Measurements from ENCODE around the gene SLC6A3.

SLC6A3 gene

DNA sequence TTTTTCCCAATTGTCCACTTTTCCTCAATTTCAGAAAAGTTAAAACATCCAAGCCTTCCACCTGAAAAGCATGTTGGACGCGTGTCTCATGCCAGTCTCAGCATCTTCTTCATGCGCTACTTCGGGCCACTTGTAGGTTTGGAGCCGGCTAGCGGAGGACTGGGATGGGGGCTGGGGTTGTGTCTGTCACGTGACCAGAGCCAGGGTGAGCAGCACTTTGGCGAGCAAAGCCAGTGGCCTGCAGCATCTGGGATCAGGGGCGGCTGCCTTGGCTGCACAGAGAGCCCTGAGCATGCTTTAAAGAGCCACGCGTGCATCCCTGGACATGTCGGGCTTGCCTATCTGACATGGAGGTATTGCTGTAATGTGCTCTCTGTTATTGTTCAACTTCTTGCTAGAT is 41.2 kb downstream of the SLC6A3 start:
- FAIRE-seq, result no peak

DNA sequence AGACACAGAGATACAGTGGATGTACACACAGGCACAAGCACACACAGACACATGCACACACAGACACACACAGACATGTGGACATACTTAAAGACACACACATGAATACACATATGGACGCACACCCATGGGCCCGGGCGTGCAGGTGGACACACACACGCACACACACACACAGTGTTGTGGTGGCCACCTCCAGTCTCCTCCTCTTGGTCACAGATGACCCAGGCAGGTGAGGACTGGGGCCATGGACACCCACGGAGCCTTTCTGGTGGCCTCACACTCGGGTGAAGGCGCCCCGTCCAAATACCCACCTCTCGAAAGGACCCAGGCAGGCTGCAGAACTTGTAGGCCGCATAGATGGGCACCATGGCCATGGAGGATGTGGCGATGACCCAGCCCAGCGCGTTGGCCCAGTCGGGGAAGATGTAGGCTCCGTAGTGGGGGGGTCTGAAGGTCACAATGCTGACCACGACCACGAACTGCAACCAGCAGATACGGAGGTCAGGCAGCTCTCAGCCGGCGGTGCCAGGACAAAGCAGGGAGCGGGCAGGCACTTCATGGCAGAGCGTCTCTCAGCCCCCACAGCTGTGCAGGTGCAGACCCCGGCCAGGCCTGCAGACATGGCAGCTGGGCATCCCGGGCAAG is 42.5 kb downstream of the SLC6A3 start:
- FAIRE-seq, result no peak

DNA sequence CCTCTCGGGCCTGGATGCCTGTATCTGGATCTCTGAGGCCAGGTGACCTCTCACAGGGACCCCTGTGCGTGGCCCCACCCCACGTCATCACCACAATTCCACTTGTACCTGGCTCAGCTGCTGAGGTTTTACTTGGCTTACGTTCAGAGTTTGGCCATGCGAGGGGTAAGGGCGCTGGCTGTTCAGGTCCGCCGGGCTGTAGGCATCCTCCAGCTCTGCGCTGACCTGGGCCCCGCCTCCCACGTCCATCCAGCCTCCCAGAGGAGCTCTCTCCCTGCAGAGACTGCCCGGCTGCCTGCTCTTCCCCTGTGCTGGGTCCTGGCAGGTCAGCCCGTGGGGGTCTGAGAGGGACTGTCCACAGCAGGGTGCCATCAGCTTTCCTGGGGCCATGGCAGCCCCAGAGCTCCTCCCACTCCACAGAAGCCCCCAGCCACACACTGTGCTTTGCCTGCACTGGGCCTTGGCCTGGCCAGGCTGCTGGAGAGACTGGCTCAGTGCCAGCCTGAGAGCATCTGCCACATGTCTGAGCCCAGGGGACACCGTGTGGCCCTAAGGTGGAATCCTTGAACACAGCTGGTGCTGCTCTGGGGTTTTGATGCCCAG is 43.6 kb downstream of the SLC6A3 start:
- FAIRE-seq, result no peak

DNA sequence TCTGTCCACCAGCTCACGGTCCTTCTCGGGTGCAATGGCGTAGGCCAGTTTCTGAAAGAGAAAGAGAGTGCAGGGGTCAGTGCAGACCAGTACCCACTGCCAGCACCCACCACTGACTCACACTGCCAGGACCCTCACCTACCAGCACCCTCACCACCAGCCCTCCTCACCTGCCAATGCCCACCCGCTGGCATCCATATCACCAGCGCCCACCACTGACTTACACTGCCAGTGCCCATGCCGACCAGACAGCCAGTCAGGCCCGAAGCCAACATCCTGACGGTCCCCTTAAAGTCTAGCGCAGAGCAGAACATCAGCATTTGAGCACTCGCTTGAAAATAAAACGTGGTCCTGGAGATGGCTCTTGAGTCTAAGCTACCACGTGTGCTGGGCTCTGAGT is 44.3 kb downstream of the SLC6A3 start:
- no peak for FAIRE-seq

DNA sequence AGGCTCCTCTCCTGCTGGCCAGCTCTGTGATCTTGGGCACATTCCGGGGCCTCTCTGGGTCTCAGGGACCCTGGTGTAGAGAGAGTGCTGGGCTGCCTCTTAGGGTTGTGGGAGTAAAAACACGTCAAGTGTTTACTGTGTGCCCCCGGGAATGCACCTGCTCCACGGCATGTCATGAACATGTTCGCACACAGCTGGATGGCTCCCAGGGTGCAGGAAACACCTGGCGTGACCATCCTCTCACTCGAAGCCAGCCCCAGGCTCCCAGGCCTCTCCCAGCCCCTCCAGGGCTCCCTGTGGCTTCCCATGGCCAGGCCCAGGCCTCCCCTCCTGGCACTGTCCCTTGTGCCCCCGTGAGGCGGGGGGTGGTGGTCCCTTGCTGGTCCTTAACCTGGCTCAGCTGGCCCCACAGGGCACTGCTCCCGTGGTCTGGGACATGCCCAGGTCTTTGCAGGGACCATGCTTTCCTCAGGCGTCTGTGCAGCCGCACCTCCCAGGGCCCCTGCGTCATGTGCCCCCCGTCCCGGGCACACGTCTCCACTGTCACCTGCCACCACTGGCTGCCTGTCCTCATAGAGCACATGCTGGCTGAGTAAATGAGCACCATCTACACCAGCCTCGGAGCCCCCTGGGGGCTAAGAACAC is 44.9 kb downstream of the SLC6A3 start:
- FAIRE-seq, result no peak

DNA sequence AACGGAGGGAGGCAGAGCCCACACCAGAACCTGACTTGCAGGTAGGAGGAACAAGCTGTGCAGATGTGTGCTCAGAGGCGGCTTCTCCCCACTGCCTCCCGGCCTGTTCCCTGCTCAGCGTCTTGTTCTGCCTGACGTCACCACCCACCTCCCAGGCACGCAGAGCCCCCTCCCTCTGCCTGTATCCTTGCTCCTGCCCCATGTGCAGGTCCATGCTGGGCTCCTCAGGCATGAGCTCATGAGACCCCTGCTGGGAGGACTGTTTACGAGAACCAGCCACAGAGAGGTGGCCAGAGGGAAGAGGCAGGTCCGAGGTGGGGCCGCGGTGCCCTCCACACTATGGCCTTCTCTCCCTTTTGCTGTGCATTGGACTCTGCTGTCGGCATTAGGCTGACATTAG is 45.5 kb downstream of the SLC6A3 start:
- no peak for FAIRE-seq

DNA sequence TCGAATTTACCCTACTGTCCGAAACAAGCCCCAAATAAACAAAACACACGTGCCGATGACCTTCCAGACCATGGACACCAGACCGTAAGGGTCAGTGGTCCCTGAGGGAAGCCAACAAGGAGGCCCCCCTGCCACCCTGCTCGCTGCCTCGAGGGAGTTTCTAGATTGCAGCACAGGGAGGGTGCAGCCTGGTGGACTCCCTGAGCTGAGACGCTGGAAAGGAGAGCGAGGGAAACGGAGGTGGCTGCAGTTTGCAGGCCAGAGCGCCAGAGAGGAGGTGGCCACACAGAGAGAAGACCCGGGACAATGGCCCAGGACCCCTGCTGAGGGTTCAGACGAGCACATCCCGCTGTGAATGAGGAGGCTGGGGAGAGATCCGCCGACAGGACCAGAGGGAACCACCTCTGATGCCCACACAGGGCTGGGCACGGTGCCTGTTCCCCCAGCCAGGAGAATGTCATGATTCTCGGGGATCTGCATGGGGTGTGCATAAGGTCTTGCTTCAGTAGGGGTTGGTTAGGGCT is 48.9 kb downstream of the SLC6A3 start:
- no peak for FAIRE-seq

DNA sequence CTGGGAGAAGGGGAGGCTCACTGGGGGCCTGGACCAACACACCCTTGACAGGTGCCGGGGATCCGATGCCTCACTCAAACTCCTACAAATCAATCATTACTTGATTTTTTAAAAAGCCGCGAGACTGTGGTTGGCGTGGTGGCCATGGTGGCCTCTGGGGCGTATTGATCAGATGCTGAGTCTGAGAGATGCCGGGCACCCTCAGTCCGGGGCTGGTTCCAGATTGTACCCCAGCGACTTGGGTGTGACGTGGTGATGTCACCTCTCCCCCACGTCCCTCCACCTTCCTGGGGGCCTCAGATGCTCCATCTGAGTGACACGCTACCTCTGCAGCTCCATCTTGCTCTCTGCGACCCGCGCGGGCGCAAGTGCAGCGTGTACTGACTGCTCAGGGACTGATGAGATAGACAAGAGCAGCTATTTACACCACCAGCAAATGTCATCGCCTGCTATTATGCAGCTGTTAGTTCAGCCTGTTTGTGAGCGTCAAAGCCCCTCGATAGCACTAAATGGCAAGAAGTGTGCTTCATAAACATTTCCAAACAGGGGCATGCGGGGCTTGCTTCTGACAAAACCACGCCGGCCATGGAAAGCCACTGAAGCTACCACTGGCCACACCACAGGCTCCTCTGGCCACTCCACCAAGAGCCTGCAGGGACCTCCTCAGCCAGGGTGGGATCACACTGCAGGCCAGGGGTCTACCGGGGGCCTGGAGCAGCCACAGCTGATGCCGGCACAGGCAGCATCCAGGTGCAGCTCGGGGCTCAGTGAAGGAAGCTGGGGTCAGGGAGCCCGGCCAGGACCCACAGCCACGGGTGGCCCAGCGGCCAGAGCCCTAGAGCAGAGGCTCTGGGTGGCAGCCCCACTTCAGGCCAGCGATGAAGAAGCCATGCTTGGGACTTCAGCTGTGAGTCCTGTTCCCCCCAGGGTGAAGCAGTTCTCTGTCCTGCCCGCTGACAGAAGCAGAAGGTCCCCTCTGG is 50.1 kb downstream of the SLC6A3 start:
- no peak for FAIRE-seq

DNA sequence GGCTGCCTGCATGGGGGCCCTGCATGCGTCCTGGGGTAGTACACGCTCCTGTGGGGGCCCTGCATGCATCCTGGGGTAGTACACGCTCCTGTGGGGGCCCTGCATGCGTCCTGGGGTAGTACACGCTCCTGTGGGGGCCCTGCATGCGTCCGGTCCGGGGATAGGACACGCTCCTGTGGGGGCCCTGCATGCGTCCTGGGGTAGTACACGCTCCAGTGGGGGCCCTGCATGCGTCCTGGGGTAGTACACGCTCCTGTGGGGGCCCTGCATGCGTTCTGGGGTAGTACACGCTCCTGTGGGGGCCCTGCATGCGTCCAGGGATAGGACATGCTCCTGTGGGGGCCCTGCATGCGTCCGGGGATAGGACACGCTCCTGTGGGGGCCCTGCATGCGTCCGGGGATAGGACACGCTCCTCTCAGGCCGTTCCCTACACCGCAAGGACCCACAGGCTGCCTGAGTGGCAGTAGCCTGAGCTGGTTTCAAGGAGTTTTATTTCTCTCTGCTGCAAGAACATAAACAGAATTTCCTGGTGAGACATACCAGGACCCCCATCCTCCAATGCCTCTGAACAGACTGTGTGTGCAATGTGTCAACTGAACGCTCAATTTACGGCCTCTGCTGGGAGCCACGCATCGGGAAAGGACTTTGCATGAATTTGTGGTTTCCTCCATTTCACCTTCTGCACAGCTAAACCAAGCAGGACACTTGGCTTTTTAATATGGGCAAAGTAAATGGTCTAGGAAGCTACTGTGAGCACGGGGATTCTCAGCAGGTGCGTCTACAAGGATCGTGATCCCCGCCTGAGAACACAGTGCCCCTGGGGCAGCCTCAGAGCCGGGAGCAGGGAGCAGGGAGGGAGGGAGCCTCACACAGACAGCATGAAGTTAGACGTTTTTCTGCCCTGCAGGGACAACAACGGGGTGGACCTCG is 51.4 kb downstream of the SLC6A3 start:
- no peak for FAIRE-seq

DNA sequence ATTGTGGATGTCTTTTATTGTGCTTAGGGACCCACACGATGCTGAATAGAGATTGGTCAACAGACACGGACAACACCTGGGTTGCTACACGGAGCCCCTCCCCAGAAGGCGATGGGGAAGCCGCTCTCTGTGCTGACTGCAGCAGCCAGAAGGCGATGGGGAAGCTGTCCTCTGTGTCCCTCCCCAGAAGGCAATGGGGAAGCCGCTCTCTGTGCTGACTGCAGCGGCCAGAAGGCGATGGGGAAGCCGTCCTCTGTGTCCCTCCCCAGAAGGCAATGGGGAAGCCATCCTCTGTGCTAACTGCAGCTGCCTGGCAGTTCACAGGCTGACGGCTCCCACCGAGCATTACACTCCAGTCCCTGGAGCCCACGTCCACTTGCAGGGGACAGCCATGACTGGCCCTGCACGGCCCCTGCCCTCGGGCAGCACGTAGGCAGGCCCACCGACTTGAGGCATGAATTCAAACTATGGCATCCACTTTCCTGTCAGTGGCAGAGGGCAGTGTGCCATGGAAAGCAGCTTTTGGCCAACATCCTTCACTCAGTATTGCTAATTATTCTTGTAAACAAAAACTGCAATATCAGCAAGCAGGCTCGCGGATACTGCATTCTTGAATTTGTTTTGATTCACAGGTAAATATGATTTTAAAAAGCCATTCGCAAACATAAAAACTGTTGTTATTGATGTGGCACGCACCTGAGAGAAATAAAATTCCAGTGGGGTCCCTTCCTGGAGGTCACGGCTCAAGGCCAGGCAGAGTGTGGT is 52.3 kb downstream of the SLC6A3 start:
- no peak for FAIRE-seq

DNA sequence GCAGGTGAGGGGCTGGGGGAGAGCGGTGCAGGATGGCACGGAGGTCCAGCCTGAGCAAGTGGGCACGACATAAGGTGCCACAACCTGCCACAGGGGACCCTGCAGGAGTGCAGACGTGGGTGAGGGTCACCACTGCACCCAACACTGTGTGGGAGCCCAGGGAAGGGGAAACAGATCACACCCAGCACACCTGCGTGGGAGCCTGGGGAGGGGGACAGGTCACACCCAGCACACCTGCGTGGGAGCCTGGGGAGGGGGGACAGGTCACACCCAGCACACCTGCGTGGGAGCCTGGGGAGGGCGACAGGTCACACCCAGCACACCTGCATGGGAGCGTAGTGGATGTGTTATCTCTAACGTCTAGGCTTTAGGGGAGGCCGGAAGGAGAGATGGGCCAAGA is 53.0 kb downstream of the SLC6A3 start:
- FAIRE-seq, result no peak

DNA sequence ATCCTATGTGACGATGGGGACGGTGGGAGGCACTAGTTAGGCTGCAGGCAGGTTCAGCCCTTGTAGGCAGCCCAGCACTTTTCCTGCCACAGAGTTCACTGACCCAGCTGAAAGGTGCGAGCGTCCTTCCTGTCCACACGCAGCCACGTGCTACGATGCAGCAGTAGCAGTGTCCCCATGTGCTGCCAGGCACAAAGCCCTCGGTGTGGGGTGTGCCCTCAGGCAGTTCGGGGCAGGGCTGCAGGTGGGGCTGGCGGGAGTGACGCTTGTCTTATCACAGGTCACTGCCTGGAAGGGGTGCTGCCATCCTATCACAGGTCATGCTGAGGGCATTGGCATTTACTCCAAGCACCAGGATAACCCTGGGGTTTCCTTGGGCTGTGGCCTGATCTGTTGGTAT is 53.5 kb downstream of the SLC6A3 start:
- no peak for FAIRE-seq

DNA sequence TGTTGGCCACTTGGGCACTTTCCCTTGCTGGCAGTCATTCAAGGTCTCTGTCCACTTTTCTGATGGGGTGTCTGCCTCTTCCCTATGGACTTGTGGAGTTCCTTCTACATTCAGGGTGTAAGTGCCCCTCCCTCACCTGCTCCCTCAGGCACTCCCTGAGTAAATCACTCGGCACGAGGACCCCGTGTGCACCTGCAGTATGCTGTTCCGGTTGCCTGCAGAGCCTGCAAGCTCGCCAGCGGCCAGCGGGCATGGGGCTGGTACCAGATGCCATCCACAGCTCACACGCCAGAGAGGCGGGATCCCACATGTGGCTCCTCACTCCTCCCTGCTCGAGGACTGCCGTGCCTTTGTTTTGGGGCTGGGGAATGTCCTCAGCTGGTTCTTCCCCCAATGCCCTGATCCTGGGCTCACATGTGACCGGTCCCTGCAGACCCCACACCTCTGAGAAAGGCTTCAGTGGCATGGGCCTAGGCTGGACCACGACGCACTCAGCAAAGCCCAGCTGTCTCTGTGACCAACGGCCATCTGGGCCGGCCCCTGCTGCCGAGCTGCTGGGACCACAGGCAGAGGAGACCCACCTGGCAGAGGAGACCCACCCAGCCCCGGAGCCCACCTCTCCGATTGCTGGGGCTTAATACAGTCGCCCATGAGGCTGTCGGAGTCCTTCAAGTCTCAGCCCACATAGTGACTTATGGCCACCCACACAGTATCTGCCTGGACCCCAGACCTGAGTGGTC is 54.2 kb downstream of the SLC6A3 start:
- no peak for FAIRE-seq

DNA sequence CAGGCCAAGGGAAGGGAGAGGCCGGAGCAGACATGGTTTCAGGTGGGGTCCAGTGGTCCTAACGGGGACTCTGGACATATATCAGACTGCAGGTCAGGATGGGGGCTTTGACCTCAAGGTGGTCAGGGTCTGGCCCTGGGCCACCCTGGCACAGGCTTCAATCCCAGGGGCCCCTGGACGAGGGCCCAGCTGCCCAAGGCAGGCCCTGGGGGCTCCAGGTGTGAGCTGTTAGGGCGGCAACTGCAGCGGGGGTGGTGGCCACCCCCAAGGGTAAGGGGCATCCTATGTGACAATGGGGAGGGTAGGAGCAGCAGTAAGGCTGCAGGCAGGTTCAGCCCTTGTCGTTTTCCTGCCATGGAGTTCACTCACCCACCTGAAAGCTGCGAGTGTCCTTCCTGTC is 54.9 kb downstream of the SLC6A3 start:
- FAIRE-seq, result no peak

DNA sequence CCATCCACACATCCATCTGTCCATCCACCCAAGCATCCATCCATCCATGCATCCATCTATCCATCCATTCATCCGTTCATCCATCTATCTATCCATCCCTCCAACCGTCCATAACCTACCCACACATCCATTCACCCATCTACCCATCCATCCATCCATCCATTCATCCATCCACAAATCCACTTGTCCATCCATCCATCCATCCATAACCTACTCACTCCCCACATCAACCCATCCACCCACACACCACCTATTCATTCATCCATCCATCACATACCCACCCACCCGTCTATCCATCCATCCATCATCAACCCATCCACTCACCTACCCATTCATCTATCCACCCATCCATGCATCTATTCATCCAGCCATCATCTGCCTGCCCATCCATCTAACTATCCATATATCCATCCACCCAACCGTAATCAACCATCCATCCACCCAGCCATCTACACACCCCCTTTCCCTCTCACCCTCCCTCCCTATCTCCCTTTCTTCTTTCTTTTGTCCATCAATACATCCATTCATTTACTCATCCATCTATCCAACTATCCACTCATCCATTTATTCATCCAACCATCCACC is 56.8 kb downstream of the SLC6A3 start:
- FAIRE-seq, result no peak

DNA sequence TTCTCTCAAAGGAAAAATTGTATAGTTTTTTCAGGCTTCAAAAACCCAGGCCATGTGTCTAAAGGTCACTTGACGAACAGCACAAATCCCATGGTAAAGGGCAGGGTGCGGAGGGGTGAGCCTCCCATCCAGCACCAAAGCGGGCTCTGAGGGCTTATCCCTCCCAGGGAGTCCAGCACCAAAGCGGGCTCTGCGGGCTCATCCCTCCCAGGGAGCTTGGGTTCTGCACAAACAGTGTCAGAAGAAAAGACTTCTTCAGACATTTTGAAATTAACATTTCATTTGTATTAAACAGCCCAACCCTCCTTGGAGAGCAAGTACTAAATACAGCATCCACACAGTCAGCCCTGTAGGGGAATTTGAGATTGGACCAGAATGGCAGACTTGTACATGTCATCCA is 57.4 kb downstream of the SLC6A3 start:
- FAIRE-seq, result no peak

DNA sequence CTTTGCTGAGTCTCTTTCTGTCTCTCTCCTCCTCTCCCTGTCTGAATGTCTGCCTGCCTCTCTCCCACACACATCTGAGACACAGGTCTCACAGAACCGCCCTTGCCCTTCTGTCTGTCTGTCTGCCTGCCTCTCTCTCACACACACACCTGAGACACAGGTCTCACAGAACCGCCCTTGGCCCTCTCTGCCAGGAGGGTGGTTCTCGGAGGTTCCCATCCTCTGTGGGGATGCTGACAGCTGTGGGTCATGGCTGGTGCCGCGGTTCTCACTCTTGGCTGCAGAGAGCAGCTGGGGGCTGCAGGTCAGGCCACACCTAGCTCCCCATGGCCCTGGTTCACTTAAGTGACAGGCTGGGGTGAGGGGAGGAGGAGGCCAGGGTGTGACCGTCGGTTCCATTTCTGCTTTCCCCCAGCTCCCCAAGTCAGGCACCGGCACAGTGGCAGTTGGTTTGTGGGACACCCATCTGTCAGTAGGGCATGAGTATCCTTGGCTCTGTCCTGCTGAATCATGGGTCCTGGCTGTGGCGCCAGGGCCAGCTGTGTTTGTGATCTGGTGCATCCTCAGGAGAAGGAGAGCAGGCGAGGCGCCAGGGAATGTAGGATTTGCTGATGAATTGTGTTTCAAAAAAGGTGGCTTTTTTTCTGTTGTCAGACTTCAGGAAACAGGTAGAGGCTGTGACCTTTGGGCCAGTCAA is 58.0 kb downstream of the SLC6A3 start:
- FAIRE-seq, result no peak

DNA sequence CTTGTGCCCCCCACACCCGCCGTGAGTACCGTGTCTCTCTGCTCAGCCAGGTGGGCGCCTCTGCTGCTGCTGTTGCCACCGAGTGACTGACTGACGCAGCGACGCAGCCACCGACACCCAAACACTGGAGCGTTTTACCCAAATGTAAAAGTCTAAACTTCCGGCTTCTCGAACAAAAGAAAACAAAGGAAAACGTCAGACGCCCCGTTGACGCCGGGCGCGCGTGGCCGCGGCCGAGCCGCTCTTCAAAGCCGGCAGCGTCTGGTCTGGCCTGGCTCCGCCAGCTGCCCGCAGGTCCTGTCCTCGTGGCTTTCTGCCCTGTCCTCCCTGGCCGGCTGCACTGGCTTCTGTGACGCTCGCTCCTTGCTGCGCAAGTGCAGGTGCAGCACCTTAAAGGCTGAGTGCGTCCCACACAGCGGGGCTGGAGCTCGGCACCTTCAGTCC is 58.9 kb downstream of the SLC6A3 start:
- no peak for FAIRE-seq

All from G401.6 (cell line).